Kidney (tissue), 14 donors: Measurements from ENCODE around the gene GDA. TPM values are rescaled to one million over a fixed set of nuclear protein-coding genes. Genes with fewer than 3 reads are reported as not detected.
A peak's percentile ranks its signal among the peaks of the same experiment; 100 is the strongest.

Experiments
- DNase-seq, 5 donors: peaks; one replicate each; pipeline ENCODE4 v3.0.0-alpha.2; 2013 to 2020
- FAIRE-seq: peaks from 2 replicates; lab custom pipeline; 2012; peaks lifted over from hg19 to GRCh38; lab: Jason Lieb, UNC
- H3K27ac ChIP-seq, 2 donors: one replicate each; pipeline ENCODE4 v1.7.0; 2013; ENCODE audit warnings: low read depth in 2 of 2, low read length in 2 of 2, inconsistent platforms in 1 of 2
- H3K27me3 ChIP-seq: one replicate; pipeline ENCODE4 v1.7.1; 2013; ENCODE audit warnings: low read length, inconsistent platforms; ENCODE audit not compliant: control insufficient read depth, insufficient read depth
- H3K36me3 ChIP-seq, 3 donors: one replicate each; pipeline versions ENCODE4 v1.7.0 to v1.7.1; 2013; ENCODE audit warnings: low read length in 3 of 3, control low read depth in 1 of 3, inconsistent platforms in 1 of 3; ENCODE audit not compliant: insufficient read depth in 3 of 3, control insufficient read depth in 2 of 3
- H3K4me1 ChIP-seq, 3 donors: one replicate each; pipeline versions ENCODE4 v1.7.0 to v1.7.1; 2013; ENCODE audit warnings: low read length in 3 of 3, inconsistent platforms in 1 of 3, low read depth in 1 of 3; ENCODE audit not compliant: control insufficient read depth in 2 of 3, insufficient read depth in 2 of 3
- H3K4me3 ChIP-seq, 3 donors: one replicate each; pipeline versions ENCODE4 v1.7.0 to v1.8.1; 2013; ENCODE audit warnings: low read length in 3 of 3, control low read depth in 1 of 3, inconsistent platforms in 1 of 3
- H3K9ac ChIP-seq, 3 donors: one replicate each; pipeline versions ENCODE4 v1.7.0 to v1.7.1; 2013; ENCODE audit warnings: low read length in 3 of 3, control low read depth in 1 of 3, inconsistent platforms in 1 of 3
- H3K9me3 ChIP-seq, 3 donors: one replicate each; pipeline versions ENCODE4 v1.7.0 to v1.7.1; 2013; ENCODE audit warnings: low read length in 3 of 3, control low read depth in 1 of 3, inconsistent platforms in 1 of 3; ENCODE audit not compliant: control insufficient read depth in 2 of 3, insufficient read depth in 1 of 3
- CTCF ChIP-seq: IDR thresholded peaks from 3 replicates; pipeline ENCODE4 v1.5.1; 2012; ENCODE audit warnings: mild to moderate bottlenecking, moderate library complexity, borderline replicate concordance; ENCODE audit not compliant: insufficient read depth; ENCODE audit errors: extremely low read depth
- intact Hi-C: fragments of 100-400 bp; cut with DNase I; formaldehyde crosslinking; loops from one replicate; pipeline ENCODE4 v1.11.1; 2022
- polyA plus RNA-seq: library from polyadenylated mRNA; stranded (reverse); fragments of 350-450 nt; fragmentation: Illumina TruSeq; extraction: RNeasy Lipid Tissue Mini Kit (QIAGEN cat#74804); gene quantifications from one replicate; pipeline ENCODE4 v1.2.3, GENCODE V29; 2014; ENCODE audit warnings: low read depth, low replicate concordance; ENCODE audit not compliant: insufficient read depth
- total RNA-seq: library from RNA; stranded (reverse); fragmentation: NEBNext Ultra II Directional; extraction: Animal tissue kit (Norgen Biotek cat#: 25700); gene quantifications from one replicate; pipeline ENCODE4 v1.2.1, GENCODE V29; 2021
- donor health status: control.
- donor health status: control.
- donor health status: control.
- donor health status: control.
- donor health status: control.
- donor health status: DM: yes; HTN: yes; CAD: no.
- donor health status: Normal renal cell carcinoma (clear cell type).

Gene GDA
- total and polyA plus RNA-seq, 2 donors from 2014 or later = 31.4 to 88.1 TPM

- intact Hi-C loops = no loop called here
- DNase-seq = peak in 2 of 5 donors; percentile 17 to 47
- peak; percentile 54 for TF ChIP-seq CTCF
- H3K4me1 ChIP-seq = no peaks in the 10 kb centered on the region
- H3K4me3 ChIP-seq = no peak overlapping the region
- H3K9ac ChIP-seq = no peak overlapping the region
- FAIRE-seq = no peak
- H3K27ac ChIP-seq = no peak overlapping the region
- no peaks in the 10 kb centered on the region for H3K27me3 ChIP-seq
- H3K9me3 ChIP-seq = no peaks in the 10 kb centered on the region
- no peaks in the 10 kb centered on the region for H3K36me3 ChIP-seq
Observed at GRCh38 chr9:72203205-72203803, 54.1 kb downstream of the GDA start.

- no peaks in the 10 kb centered on the region for H3K4me1 ChIP-seq
- no peak overlapping the region for H3K27ac ChIP-seq
- no peak overlapping the region for H3K4me3 ChIP-seq
- FAIRE-seq = no peak
- DNase-seq = no peak
- no peaks in the 10 kb centered on the region for H3K27me3 ChIP-seq
- no peak for TF ChIP-seq CTCF
- no peaks in the 10 kb centered on the region for H3K36me3 ChIP-seq
- intact Hi-C loops = no loop called here
- no peaks in the 10 kb centered on the region for H3K9me3 ChIP-seq
- no peak overlapping the region for H3K9ac ChIP-seq
Observed at GRCh38 chr9:72204062-72204461, 54.8 kb downstream of the GDA start.

GRCh38 chr9:72205513-72205912 lies 56.3 kb downstream of the GDA start:
- Histone ChIP-seq H3K36me3 (no peaks in the 10 kb centered on the region), H3K27me3 (no peaks in the 10 kb centered on the region), H3K9me3 (no peaks in the 10 kb centered on the region), H3K27ac (no peak overlapping the region), H3K9ac (no peak overlapping the region), H3K4me3 (no peak overlapping the region), H3K4me1 (no peaks in the 10 kb centered on the region)
- DNase-seq = no peak
- intact Hi-C loops = no loop called here
- FAIRE-seq = no peak
- TF ChIP-seq CTCF = no peak

DNA sequence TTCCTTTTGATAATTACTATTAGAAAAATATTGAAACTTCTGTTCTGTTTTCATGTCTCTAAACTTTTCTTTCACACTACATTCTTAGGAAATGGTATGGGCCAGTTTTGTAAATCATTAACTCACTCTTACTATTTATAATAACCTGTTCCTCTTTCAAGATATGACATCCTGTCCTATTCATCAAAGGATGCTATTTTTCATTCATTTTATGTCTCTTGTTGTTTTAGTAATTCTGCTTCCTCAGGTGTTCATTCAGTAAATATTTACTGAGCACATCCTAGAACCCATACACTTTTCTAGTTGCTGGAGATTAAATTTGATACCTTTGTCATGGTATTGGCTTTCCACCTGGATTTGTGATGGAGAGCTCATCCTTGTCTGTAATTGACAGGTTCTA lies 58.0 kb downstream of the GDA start:
- DNase-seq (no peak), FAIRE-seq (no peak)
- TF ChIP-seq CTCF = no peak
- Histone ChIP-seq H3K4me1 (no peaks in the 10 kb centered on the region), H3K36me3 (peaks cover 0 to 6% (median 3%) of the 10 kb centered on the region in 3 donors), H3K27ac (no peak overlapping the region), H3K4me3 (no peak overlapping the region), H3K9ac (no peak overlapping the region), H3K9me3 (no peaks in the 10 kb centered on the region), H3K27me3 (no peaks in the 10 kb centered on the region)
- intact Hi-C loops = no loop called here
